Ovary (tissue), 9 donors: ENCODE data around the gene ECI1. TPM values are rescaled to one million over a fixed set of nuclear protein-coding genes. Genes with fewer than 3 reads are reported as not detected.

Experiments used
- DNase-seq, 5 donors: peaks; one replicate each; pipeline ENCODE4 v3.0.0-alpha.2; 2019 to 2020
- H3K27ac ChIP-seq, 2 donors: fragments of 200-600 bp; one replicate each; pipeline versions ENCODE4 v1.5.1 to v1.8.0; 2019 to 2022
- H3K27me3 ChIP-seq: fragments of 200-600 bp; one replicate; pipeline ENCODE4 v1.8.0; 2022
- H3K36me3 ChIP-seq: fragments of 200-600 bp; sonication (generic); one replicate; pipeline ENCODE4 v1.5.1; 2019
- H3K4me1 ChIP-seq: one replicate; pipeline ENCODE4 v1.8.1; 2013; ENCODE audit warnings: mild to moderate bottlenecking, moderate library complexity; ENCODE audit not compliant: insufficient read depth
- H3K4me3 ChIP-seq: fragments of 200-600 bp; sonication (generic); one replicate; pipeline ENCODE4 v1.5.1; 2017
- H3K9me3 ChIP-seq, 2 donors: fragments of 200-600 bp in 1 of 2; sonication (generic) in 1 of 2; one replicate each; pipeline versions ENCODE4 v1.5.1 to v1.8.1; 2013 to 2019; ENCODE audit warnings: mild to moderate bottlenecking in 1 of 2, moderate library complexity in 1 of 2
- EP300 ChIP-seq: sonication (generic); formaldehyde crosslinking; IDR thresholded peaks from one replicate; pipeline ENCODE4 v1.6.1; 2017; ENCODE audit warnings: antibody characterized with exemption
- POLR2A ChIP-seq: fragments of 450-650 bp; IDR thresholded peaks from one replicate; pipeline ENCODE4 v1.6.1; 2017; ENCODE audit warnings: antibody characterized with exemption, mild to moderate bottlenecking, moderate library complexity
- WGBS, 3 donors: extraction: QIAGEN DNeasy Blood & Tissue Kit in 1 of 3; methylation state at CpG; one replicate each; pipeline versions ENCODE4 v1.1.5 to v1.1.7; 2013 to 2017; 5-methylcytosine and 5-hydroxymethylcytosine counted together
- intact Hi-C, 4 donors: fragments of 100-400 bp; cut with DNase I; formaldehyde crosslinking; loops; one replicate each; pipeline versions ENCODE4 v1.11.0 to v1.15.1; 2022 to 2023
- polyA plus RNA-seq, 2 donors: library from polyadenylated mRNA; stranded (reverse); fragments of 200-250 nt in 1 of 2; fragments of 350-450 nt in 1 of 2; fragmentation: Illumina TruSeq in 1 of 2; extraction: RNeasy Lipid Tissue Mini Kit (QIAGEN cat#74804) in 1 of 2; gene quantifications; one replicate each; pipeline ENCODE4 v1.2.3, GENCODE V29; 2013 to 2014
- total RNA-seq, 7 donors: library from RNA; depleted of rRNA in 2 of 7; stranded (reverse); fragments of >200 nt in 2 of 7; fragmentation: NEBNext Ultra II Directional in 3 of 7; extraction: Animal tissue kit (Norgen Biotek cat#: 25700) in 3 of 7; gene quantifications; one replicate each; pipeline versions ENCODE4 v1.1.0 to v1.2.4, GENCODE V29; 2016 to 2023
- TF ChIP-seq, protein P1 (sequence below), 3 donors: fragments of 450-650 bp in 2 of 3; fragments of 200-600 bp in 1 of 3; IDR thresholded peaks; one replicate each; pipeline versions ENCODE4 v1.5.1 to v1.8.0; 2016 to 2022; ENCODE audit warnings: antibody characterized with exemption in 3 of 3, mild to moderate bottlenecking in 1 of 3
- donor health status: DM: no; HTN: no; CAD: no; lungs with moderate emphysema.
- donor health status: DM: no; HTN: no; CAD: no.
- donor health status: Bipolar disorder and iron deficiency.
- donor health status: DM: yes; HTN: yes; CAD: no.
- donor health status: DM: no; HTN: no; CAD: no.
- donor health status: DM: yes; HTN: yes; CAD: no.

ECI1 gene
- total and polyA plus RNA-seq, 9 donors = 3.1 to 66.3 (median 48.1) TPM

DNA sequence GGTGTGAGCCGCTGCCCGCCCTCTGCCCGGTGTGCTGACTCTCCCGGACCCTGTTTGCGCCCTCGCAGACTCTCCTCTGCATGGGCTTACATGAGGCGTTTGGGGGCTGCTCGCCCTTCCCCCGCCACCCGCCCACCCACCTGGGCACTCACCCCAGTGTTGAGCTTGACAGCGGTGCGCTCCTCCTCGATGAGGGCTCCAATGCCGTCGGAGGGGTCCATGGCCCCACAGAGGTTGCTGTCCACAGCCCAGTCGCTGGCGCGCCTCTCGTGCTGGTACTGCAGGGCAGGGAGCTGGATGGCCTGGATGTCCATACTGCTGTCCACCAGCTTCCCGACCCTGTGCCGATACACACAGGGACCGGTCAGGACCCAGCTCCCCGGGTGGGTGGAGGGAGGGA lies 37.9 kb upstream of the ECI1 start:
- Histone ChIP-seq H3K27ac (no peak overlapping the region), H3K9me3 (no peaks in the 10 kb centered on the region), H3K4me1 (no peaks in the 10 kb centered on the region), H3K27me3 (no peaks in the 10 kb centered on the region), H3K4me3 (no peak overlapping the region), H3K36me3 (no peaks in the 10 kb centered on the region)
- DNase-seq = no peak
- WGBS, 3 donors = 85 to 90% (median 89%) methylated on average over 21 to 23 of the region's 23 CpGs
- intact Hi-C loops = no loop called here
- TF ChIP-seq, protein P1, sequence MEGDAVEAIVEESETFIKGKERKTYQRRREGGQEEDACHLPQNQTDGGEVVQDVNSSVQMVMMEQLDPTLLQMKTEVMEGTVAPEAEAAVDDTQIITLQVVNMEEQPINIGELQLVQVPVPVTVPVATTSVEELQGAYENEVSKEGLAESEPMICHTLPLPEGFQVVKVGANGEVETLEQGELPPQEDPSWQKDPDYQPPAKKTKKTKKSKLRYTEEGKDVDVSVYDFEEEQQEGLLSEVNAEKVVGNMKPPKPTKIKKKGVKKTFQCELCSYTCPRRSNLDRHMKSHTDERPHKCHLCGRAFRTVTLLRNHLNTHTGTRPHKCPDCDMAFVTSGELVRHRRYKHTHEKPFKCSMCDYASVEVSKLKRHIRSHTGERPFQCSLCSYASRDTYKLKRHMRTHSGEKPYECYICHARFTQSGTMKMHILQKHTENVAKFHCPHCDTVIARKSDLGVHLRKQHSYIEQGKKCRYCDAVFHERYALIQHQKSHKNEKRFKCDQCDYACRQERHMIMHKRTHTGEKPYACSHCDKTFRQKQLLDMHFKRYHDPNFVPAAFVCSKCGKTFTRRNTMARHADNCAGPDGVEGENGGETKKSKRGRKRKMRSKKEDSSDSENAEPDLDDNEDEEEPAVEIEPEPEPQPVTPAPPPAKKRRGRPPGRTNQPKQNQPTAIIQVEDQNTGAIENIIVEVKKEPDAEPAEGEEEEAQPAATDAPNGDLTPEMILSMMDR (IDR thresholded peaks at IDR 0.05) = no peak
- TF ChIP-seq POLR2A (no peak), EP300 (no peak)

DNA sequence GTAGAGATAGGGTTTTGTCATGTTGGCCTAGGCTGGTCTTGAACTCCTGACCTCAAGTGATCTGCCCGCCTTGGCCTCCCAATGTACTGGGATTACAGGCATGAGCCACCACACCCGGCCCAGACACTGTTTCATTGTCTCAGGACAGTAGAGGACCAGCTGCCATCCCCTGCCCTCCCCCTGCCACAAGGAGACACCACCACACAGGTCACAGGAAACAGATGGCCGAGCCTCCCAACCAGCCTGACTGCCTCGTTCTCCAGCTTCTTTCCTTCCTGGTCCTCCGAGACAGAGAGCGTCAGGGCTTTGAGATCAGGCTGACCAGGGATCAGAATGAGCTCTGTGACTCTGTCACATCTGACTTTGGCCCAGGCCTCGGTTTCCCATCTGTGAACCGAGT lies 37.3 kb upstream of the ECI1 start:
- WGBS, 3 donors = 80 to 83% (median 82%) methylated on average over 8 of the region's 8 CpGs
- H3K27me3 ChIP-seq = no peaks in the 10 kb centered on the region
- no peak for DNase-seq
- H3K27ac ChIP-seq = no peak overlapping the region
- TF ChIP-seq, protein P1 (IDR thresholded peaks at IDR 0.05) = no peak
- TF ChIP-seq EP300 = no peak
- TF ChIP-seq POLR2A = no peak
- intact Hi-C loops = no loop called here
- H3K4me3 ChIP-seq = no peak overlapping the region
- H3K4me1 ChIP-seq = no peaks in the 10 kb centered on the region
- no peaks in the 10 kb centered on the region for H3K36me3 ChIP-seq
- no peaks in the 10 kb centered on the region for H3K9me3 ChIP-seq

DNA sequence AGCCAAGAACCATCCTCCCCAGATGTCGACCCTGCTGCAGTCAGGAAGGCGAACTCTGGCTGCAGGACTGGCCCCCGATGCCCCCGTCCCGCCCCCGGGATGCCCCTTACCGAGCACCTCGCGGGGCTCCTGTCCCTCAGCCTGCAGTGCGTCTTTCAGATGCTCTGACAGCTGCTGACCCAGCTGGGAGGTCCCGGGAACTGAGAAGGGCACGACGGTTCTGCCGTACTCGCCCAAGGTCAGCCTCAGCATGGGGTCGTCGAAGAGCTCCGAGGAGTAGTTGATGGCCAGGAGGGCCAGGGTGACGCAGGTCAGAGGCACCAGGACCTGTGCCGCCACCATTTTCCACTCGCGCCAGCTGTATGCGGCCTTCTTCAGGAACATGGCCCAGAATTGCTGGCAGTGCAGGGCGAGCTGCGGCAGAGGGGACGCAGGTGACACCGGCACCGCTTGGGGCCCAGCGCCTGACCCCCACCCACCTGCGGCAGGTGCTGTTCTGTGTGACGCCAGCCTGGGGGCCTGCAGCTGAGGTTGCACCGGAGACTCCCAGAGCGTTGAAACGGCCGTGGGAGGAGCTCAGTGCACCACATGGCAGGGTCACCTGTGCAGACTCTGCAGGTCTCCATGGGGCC lies 36.6 kb upstream of the ECI1 start:
- intact Hi-C loops = no loop called here
- DNase-seq = no peak
- H3K36me3 ChIP-seq = no peaks in the 10 kb centered on the region
- H3K9me3 ChIP-seq = no peaks in the 10 kb centered on the region
- TF ChIP-seq POLR2A = no peak
- TF ChIP-seq, protein P1 (IDR thresholded peaks at IDR 0.05) = no peak
- no peak for TF ChIP-seq EP300
- no peak overlapping the region for H3K4me3 ChIP-seq
- H3K4me1 ChIP-seq = no peaks in the 10 kb centered on the region
- WGBS, 3 donors = 67 to 87% (median 68%) methylated on average over 27 to 35 of the region's 35 CpGs
- H3K27ac ChIP-seq = no peak overlapping the region
- no peaks in the 10 kb centered on the region for H3K27me3 ChIP-seq

DNA sequence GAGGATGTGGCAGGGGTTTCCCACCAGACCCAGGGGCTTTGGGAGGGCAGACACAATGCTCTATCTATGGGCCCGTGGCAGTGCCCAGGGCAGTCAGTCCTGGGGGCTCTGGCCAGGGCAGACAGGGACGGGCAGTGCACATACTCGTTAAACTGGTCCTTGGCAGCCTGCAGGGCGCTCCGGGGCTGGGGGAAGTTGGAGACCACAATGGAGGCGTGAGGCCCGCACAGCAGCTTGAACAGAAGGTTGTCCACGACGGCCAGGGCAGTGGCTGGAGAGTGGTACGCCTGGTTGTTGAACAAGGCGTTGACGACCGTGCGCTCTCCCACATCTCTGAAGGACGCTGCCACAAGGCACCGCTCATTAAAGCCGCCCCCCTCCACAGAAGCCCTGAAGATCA lies 35.2 kb upstream of the ECI1 start:
- 85 to 95% (median 88%) methylated on average over 13 to 17 of the region's 17 CpGs for whole genome bisulfite sequencing, 3 donors
- Histone ChIP-seq H3K4me1 (no peaks in the 10 kb centered on the region), H3K4me3 (no peak overlapping the region), H3K27me3 (no peaks in the 10 kb centered on the region), H3K27ac (no peak overlapping the region), H3K9me3 (no peaks in the 10 kb centered on the region), H3K36me3 (no peaks in the 10 kb centered on the region)
- DNase-seq = no peak
- TF ChIP-seq POLR2A (no peak), EP300 (no peak)
- TF ChIP-seq, protein P1 (IDR thresholded peaks at IDR 0.05) = no peak
- intact Hi-C loops = no loop called here
